A673 (cell line): ENCODE data around the gene AGBL2. TPM values are rescaled to one million over a fixed set of nuclear protein-coding genes. Genes with fewer than 3 reads are reported as not detected.

Experiments used
- BruUV-seq: library from RNA; stranded (reverse); fragments of 400-500 nt; replicated peaks from 2 replicates; lab custom pipeline; 2021; lab: Mats Ljungman, UMichigan
- CTCF ChIA-PET: fragments of 300-600 bp; sonication (Branson Sonifier 250); formaldehyde crosslinking; loops from one replicate; lab custom pipeline; 2022; ENCODE audit warnings: antibody characterized with exemption; lab: Charles Lee
- POLR2A ChIA-PET: fragments of 300-600 bp; sonication (Branson Sonifier 250); formaldehyde crosslinking; loops from one replicate; lab custom pipeline; 2022; ENCODE audit warnings: antibody characterized with exemption; ENCODE audit not compliant: low non-redundant PET; lab: Charles Lee
- DNase-seq: peaks from one replicate; pipeline ENCODE4 v3.0.0-alpha.2; 2015; ENCODE audit warnings: low spot score
- H3K27ac ChIP-seq: fragments of 200-600 bp; sonication (generic); 2 replicates; pipeline ENCODE4 v1.5.1; 2016; ENCODE audit warnings: mixed run types, low read depth, mild to moderate bottlenecking, mixed read lengths, antibody characterized with exemption, low read length; ENCODE audit not compliant: poor library complexity, severe bottlenecking
- H3K27me3 ChIP-seq: fragments of 200-600 bp; sonication (generic); replicated peaks from 2 replicates; pipeline ENCODE4 v1.6.1; 2017; ENCODE audit warnings: mixed run types, low read depth, mild to moderate bottlenecking, mixed read lengths, antibody characterized with exemption, low read length; ENCODE audit not compliant: insufficient read depth, poor library complexity
- H3K36me3 ChIP-seq: fragments of 200-600 bp; sonication (generic); 2 replicates; pipeline ENCODE4 v1.6.1; 2016; ENCODE audit warnings: mixed run types, mild to moderate bottlenecking, mixed read lengths, antibody characterized with exemption, low read length; ENCODE audit not compliant: insufficient read depth, poor library complexity, severe bottlenecking
- H3K4me1 ChIP-seq: fragments of 200-600 bp; sonication (generic); 2 replicates; pipeline ENCODE4 v1.6.1; 2017; ENCODE audit warnings: mixed run types, mild to moderate bottlenecking, mixed read lengths, antibody characterized with exemption, low read length; ENCODE audit not compliant: insufficient read depth, poor library complexity, severe bottlenecking
- H3K4me3 ChIP-seq: fragments of 200-600 bp; sonication (generic); 2 replicates; pipeline ENCODE4 v1.5.1; 2016; ENCODE audit warnings: low read depth, mixed run types, mild to moderate bottlenecking, mixed read lengths, low read length; ENCODE audit not compliant: poor library complexity, severe bottlenecking
- H3K9me3 ChIP-seq: fragments of 200-600 bp; sonication (generic); 2 replicates; pipeline ENCODE4 v1.6.1; 2016; ENCODE audit warnings: mixed run types, low read depth, mild to moderate bottlenecking, mixed read lengths, antibody characterized with exemption, low read length; ENCODE audit not compliant: poor library complexity, severe bottlenecking
- EZH2 ChIP-seq: fragments of 200-600 bp; sonication (generic); IDR thresholded peaks from 2 replicates; pipeline ENCODE4 v1.6.1; 2017; ENCODE audit warnings: borderline replicate concordance, low read depth, mild to moderate bottlenecking, mixed read lengths, antibody characterized with exemption, low read length; ENCODE audit not compliant: poor library complexity, severe bottlenecking
- intact Hi-C: fragments of 100-400 bp; cut with micrococcal nuclease; formaldehyde crosslinking; loops from one replicate; pipeline ENCODE4 v1.10.0; 2022; ENCODE audit not compliant: unreplicated experiment
- total RNA-seq: library from RNA; stranded (reverse); gene quantifications from 2 replicates; pipeline ENCODE4 v1.2.3, GENCODE V29; 2021
- TF ChIP-seq, protein P1 (sequence below): fragments of 300-800, 200-600 bp; sonication (generic); conservative IDR thresholded peaks from 2 replicates; pipeline ENCODE4 v1.5.1; 2017; ENCODE audit warnings: low read depth, mild to moderate bottlenecking, antibody characterized with exemption, low read length, moderate library complexity, mixed read lengths

AGBL2 gene
- total RNA-seq, 1 experiment from 2014 or later, result 6.5 TPM

DNA sequence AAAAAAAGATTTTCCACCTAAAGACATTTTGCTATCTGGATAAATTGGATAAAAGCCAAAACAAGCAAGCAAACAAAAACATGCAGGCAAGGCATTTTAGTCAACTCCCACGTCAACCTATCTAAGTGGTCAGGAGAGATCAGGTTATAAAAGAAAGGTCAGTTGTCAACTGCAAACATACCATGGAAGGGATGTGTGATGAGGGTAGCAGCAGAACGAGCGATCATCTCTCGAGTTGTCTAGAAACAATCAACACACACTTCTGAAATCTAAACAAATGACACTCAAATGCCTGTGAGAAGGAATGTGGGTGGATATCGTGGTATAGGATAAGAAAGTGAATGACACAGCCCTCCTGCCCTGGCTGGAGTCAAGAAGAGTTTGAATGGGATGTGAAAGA, 83.7 kb downstream of the AGBL2 start:
- TF ChIP-seq, protein P1, sequence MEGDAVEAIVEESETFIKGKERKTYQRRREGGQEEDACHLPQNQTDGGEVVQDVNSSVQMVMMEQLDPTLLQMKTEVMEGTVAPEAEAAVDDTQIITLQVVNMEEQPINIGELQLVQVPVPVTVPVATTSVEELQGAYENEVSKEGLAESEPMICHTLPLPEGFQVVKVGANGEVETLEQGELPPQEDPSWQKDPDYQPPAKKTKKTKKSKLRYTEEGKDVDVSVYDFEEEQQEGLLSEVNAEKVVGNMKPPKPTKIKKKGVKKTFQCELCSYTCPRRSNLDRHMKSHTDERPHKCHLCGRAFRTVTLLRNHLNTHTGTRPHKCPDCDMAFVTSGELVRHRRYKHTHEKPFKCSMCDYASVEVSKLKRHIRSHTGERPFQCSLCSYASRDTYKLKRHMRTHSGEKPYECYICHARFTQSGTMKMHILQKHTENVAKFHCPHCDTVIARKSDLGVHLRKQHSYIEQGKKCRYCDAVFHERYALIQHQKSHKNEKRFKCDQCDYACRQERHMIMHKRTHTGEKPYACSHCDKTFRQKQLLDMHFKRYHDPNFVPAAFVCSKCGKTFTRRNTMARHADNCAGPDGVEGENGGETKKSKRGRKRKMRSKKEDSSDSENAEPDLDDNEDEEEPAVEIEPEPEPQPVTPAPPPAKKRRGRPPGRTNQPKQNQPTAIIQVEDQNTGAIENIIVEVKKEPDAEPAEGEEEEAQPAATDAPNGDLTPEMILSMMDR, result no peak
- no peak for TF ChIP-seq EZH2
- intact Hi-C loops, result no loop called here
- Histone ChIP-seq H3K4me3 (no peak overlapping the region), H3K4me1 (no peaks in the 10 kb centered on the region), H3K36me3 (peaks cover 78% of the 10 kb centered on the region), H3K9me3 (no peaks in the 10 kb centered on the region), H3K27ac (no peak overlapping the region), H3K27me3 (no peaks in the 10 kb centered on the region)
- BruUV-seq, result no TSS peak
- no peak for DNase-seq
- CTCF ChIA-PET, result no interaction called here
- POLR2A ChIA-PET, result no interaction called here

DNA sequence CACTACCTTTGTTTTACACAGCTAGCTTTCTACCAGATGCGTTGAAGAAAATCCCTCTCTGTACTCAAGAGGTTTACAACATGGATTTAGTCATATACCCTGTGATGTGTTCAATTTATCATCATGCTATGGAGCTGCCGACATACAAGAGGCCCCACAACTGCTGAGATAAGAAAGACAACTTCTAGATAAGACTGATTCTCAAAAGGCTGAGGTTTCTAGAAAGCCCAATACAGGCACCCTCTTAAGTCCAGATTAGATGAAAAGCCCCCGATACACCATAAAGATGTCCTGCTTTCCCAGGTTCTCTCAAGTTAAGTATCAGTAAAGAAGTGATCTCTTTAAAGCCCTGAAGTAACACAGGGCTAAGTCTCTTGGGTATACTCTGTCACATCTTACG, 87.1 kb downstream of the AGBL2 start:
- no peak for DNase-seq
- POLR2A ChIA-PET, result no interaction called here
- H3K9me3 ChIP-seq, result no peaks in the 10 kb centered on the region
- no peaks in the 10 kb centered on the region for H3K4me1 ChIP-seq
- peaks cover 88% of the 10 kb centered on the region for H3K36me3 ChIP-seq
- no peak overlapping the region for H3K4me3 ChIP-seq
- H3K27me3 ChIP-seq, result no peaks in the 10 kb centered on the region
- TF ChIP-seq EZH2, result no peak
- TF ChIP-seq, protein P1, result no peak
- BruUV-seq, result no TSS peak
- CTCF ChIA-PET, result no interaction called here
- no peak overlapping the region for H3K27ac ChIP-seq
- intact Hi-C loops, result no loop called here

DNA sequence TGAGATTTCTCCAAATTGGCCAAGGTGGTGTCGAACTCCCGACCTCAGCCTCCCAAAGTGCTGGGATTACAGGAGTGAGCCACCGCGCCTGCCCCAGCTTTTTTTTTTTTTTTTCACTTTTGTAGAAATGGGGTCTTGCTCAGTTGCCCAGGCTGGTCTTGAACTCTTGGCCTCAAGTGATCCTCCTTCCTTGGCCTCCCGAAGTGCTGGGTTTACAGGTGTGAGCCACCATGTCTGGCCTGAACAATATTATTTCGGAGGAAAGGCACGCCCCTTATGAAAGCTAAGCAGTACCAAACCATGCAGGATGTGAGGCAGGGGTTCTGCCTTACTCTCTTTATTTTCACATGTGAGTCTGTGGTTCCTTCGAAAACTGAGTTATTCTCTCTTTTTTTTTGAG, 88.9 kb downstream of the AGBL2 start:
- H3K27me3 ChIP-seq, result no peaks in the 10 kb centered on the region
- DNase-seq, result no peak
- CTCF ChIA-PET, result no interaction called here
- no TSS peak for BruUV-seq
- H3K9me3 ChIP-seq, result no peaks in the 10 kb centered on the region
- TF ChIP-seq, protein P1, result no peak
- TF ChIP-seq EZH2, result no peak
- peaks cover 94% of the 10 kb centered on the region for H3K36me3 ChIP-seq
- POLR2A ChIA-PET, result interaction anchor here (0.6 to 1.1 kb wide), 2 partner anchors 21 to 31 kb away, joined by 3 to 4 read pairs; no protein-coding TSS in a partner anchor
- H3K4me3 ChIP-seq, result no peak overlapping the region
- intact Hi-C loops, result no loop called here
- H3K4me1 ChIP-seq, result no peaks in the 10 kb centered on the region
- no peak overlapping the region for H3K27ac ChIP-seq
